Suprapubic skin (tissue), 4 donors: ENCODE data around the gene SLC16A10. TPM values are rescaled to one million over a fixed set of nuclear protein-coding genes. Genes with fewer than 3 reads are reported as not detected.

Experiments
- DNase-seq, 2 donors: peaks; one replicate each; pipeline ENCODE4 v3.0.0-alpha.2; 2019; ENCODE audit warnings: low spot score in 2 of 2
- H3K27ac ChIP-seq: fragments of 200-600 bp; sonication (generic); one replicate; pipeline ENCODE4 v1.5.1; 2019
- H3K27me3 ChIP-seq: fragments of 200-600 bp; sonication (generic); one replicate; pipeline ENCODE4 v1.5.1; 2019
- H3K36me3 ChIP-seq: fragments of 200-600 bp; sonication (generic); one replicate; pipeline ENCODE4 v1.5.1; 2019
- H3K4me1 ChIP-seq: fragments of 200-600 bp; sonication (generic); one replicate; pipeline ENCODE4 v1.5.1; 2019
- H3K4me3 ChIP-seq: fragments of 200-600 bp; sonication (generic); one replicate; pipeline ENCODE4 v1.5.1; 2019; ENCODE audit warnings: mild to moderate bottlenecking
- H3K9me3 ChIP-seq: fragments of 200-600 bp; sonication (generic); one replicate; pipeline ENCODE4 v1.5.1; 2019
- CTCF ChIP-seq, 2 donors: fragments of 200-600 bp in 1 of 2; fragments of 450-650 bp in 1 of 2; sonication (generic) in 1 of 2; IDR thresholded peaks; one replicate each; pipeline ENCODE4 v1.5.1; 2016 to 2019; ENCODE audit warnings: antibody characterized with exemption in 2 of 2, mild to moderate bottlenecking in 1 of 2, moderate library complexity in 1 of 2
- EP300 ChIP-seq: sonication (generic); formaldehyde crosslinking; IDR thresholded peaks from one replicate; pipeline ENCODE4 v1.6.1; 2017; ENCODE audit warnings: antibody characterized with exemption
- POLR2A ChIP-seq, 2 donors: fragments of 450-650 bp; IDR thresholded peaks; one replicate each; pipeline ENCODE4 v1.6.1; 2017; ENCODE audit warnings: antibody characterized with exemption in 2 of 2, mild to moderate bottlenecking in 2 of 2, moderate library complexity in 2 of 2
- POLR2AphosphoS5 ChIP-seq, 3 donors: sonication (generic); formaldehyde crosslinking; IDR thresholded peaks; one replicate each; pipeline ENCODE4 v1.6.1; 2017; ENCODE audit warnings: antibody characterized with exemption in 3 of 3
- WGBS: methylation state at CpG from one replicate; pipeline ENCODE4 v1.1.5; 2018; 5-methylcytosine and 5-hydroxymethylcytosine counted together
- total RNA-seq, 4 donors: library from RNA; depleted of rRNA; stranded (reverse); fragments of >200 nt; gene quantifications; one replicate each; pipeline ENCODE4 v1.1.0, GENCODE V29; 2016

The SLC16A10 gene
- total RNA-seq, 4 donors from 2014 or later, result 23.1 to 73.5 (median 35.9) TPM

GRCh38 chr6:111215131-111215530, 127.8 kb downstream of the SLC16A10 start:
- no peak for DNase-seq
- no peaks in the 10 kb centered on the region for H3K36me3 ChIP-seq
- no peaks in the 10 kb centered on the region for H3K27me3 ChIP-seq
- H3K27ac ChIP-seq, result no peak overlapping the region
- no peaks in the 10 kb centered on the region for H3K9me3 ChIP-seq
- 49% methylated on average over 1 of the region's 1 CpG for WGBS
- TF ChIP-seq CTCF (IDR thresholded peaks at IDR 0.05) (no peak), POLR2A (IDR thresholded peaks at IDR 0.05) (no peak), EP300 (no peak), POLR2AphosphoS5 (IDR thresholded peaks at IDR 0.05) (no peak)
- no peak overlapping the region for H3K4me3 ChIP-seq
- no peaks in the 10 kb centered on the region for H3K4me1 ChIP-seq

- no peaks in the 10 kb centered on the region for H3K9me3 ChIP-seq
- no peak for DNase-seq
- H3K4me1 ChIP-seq, result no peaks in the 10 kb centered on the region
- H3K27ac ChIP-seq, result no peak overlapping the region
- WGBS, result 95% methylated on average over 6 of the region's 6 CpGs
- no peak for TF ChIP-seq CTCF (IDR thresholded peaks at IDR 0.05)
- no peak for TF ChIP-seq EP300
- TF ChIP-seq POLR2AphosphoS5 (IDR thresholded peaks at IDR 0.05), result no peak
- H3K36me3 ChIP-seq, result no peaks in the 10 kb centered on the region
- no peaks in the 10 kb centered on the region for H3K27me3 ChIP-seq
- H3K4me3 ChIP-seq, result no peak overlapping the region
These were observed 132.5 kb downstream of the SLC16A10 start for GRCh38 chr6:111219785-111220184.

- Histone ChIP-seq H3K36me3 (no peaks in the 10 kb centered on the region), H3K4me1 (no peaks in the 10 kb centered on the region), H3K27ac (no peak overlapping the region), H3K27me3 (no peaks in the 10 kb centered on the region), H3K9me3 (no peaks in the 10 kb centered on the region), H3K4me3 (no peak overlapping the region)
- no peak for DNase-seq
- TF ChIP-seq POLR2A (IDR thresholded peaks at IDR 0.05) (no peak), POLR2AphosphoS5 (IDR thresholded peaks at IDR 0.05) (no peak), CTCF (IDR thresholded peaks at IDR 0.05) (no peak), EP300 (no peak)
- 88% methylated on average over 1 of the region's 1 CpG for WGBS
These were observed 133.2 kb downstream of the SLC16A10 start for GRCh38 chr6:111220383-111221031.

GRCh38 chr6:111221804-111222203, 134.5 kb downstream of the SLC16A10 start:
- no peak for DNase-seq
- Histone ChIP-seq H3K27me3 (no peaks in the 10 kb centered on the region), H3K4me1 (no peaks in the 10 kb centered on the region), H3K4me3 (no peak overlapping the region), H3K27ac (no peak overlapping the region), H3K36me3 (no peaks in the 10 kb centered on the region), H3K9me3 (no peaks in the 10 kb centered on the region)
- 77% methylated on average over 4 of the region's 4 CpGs for WGBS
- TF ChIP-seq CTCF (IDR thresholded peaks at IDR 0.05) (no peak), EP300 (no peak), POLR2AphosphoS5 (IDR thresholded peaks at IDR 0.05) (no peak), POLR2A (IDR thresholded peaks at IDR 0.05) (no peak)

- Histone ChIP-seq H3K9me3 (no peaks in the 10 kb centered on the region), H3K4me1 (no peaks in the 10 kb centered on the region), H3K27ac (no peak overlapping the region), H3K36me3 (no peaks in the 10 kb centered on the region), H3K4me3 (no peak overlapping the region), H3K27me3 (no peaks in the 10 kb centered on the region)
- TF ChIP-seq POLR2A (IDR thresholded peaks at IDR 0.05) (no peak), CTCF (IDR thresholded peaks at IDR 0.05) (no peak), EP300 (no peak), POLR2AphosphoS5 (IDR thresholded peaks at IDR 0.05) (no peak)
- no peak for DNase-seq
- WGBS, result 0% methylated on average over 1 of the region's 1 CpG
These were observed 135.0 kb downstream of the SLC16A10 start for GRCh38 chr6:111222341-111222740.
